Keratinocyte (primary cell): ENCODE measurements around the gene SP5. TPM values are rescaled to one million over a fixed set of nuclear protein-coding genes. Genes with fewer than 3 reads are reported as not detected.

Source experiments
- DNase-seq: peaks from one replicate; pipeline ENCODE4 v3.0.0-alpha.2; 2011; ENCODE audit warnings: low read depth, missing footprints, low spot score
- FAIRE-seq: peaks from 2 replicates; lab custom pipeline; 2011; peaks lifted over from hg19 to GRCh38; lab: Jason Lieb, UNC
- H2AFZ ChIP-seq: 2 replicates; pipeline ENCODE4 v1.6.0; 2012; ENCODE audit warnings: low read length, control low read depth, inconsistent platforms; ENCODE audit not compliant: control insufficient read depth
- H3K27ac ChIP-seq: 2 replicates; pipeline ENCODE4 v1.5.1; 2011; ENCODE audit warnings: low read length; ENCODE audit not compliant: control insufficient read depth, insufficient read depth
- H3K27me3 ChIP-seq: 3 replicates; pipeline ENCODE4 v1.6.0; 2011; ENCODE audit warnings: low read length; ENCODE audit not compliant: control insufficient read depth, insufficient read depth; ENCODE audit errors: extremely low read depth
- H3K36me3 ChIP-seq, 2 experiments: 2 replicates in 1 of 2; 3 replicates in 1 of 2; pipeline ENCODE4 v1.5.1; 2011; ENCODE audit warnings: low read length in 2 of 2, mild to moderate bottlenecking in 1 of 2; ENCODE audit not compliant: control insufficient read depth in 2 of 2, insufficient read depth in 2 of 2; ENCODE audit errors: extremely low read depth in 1 of 2
- H3K4me1 ChIP-seq: 3 replicates; pipeline ENCODE4 v1.5.1; 2011; ENCODE audit warnings: low read length; ENCODE audit not compliant: control insufficient read depth, insufficient read depth; ENCODE audit errors: extremely low read depth
- H3K4me2 ChIP-seq: 3 replicates; pipeline ENCODE4 v1.6.0; 2011; ENCODE audit warnings: low read depth, low read length; ENCODE audit not compliant: control insufficient read depth, insufficient read depth; ENCODE audit errors: extremely low read depth
- H3K4me3 ChIP-seq, 3 experiments: fragments of 200-600 bp in 1 of 3; sonication (generic) in 1 of 3; 2 replicates in 2 of 3; 3 replicates in 1 of 3; pipeline ENCODE4 v1.5.1; 2011 to 2016; ENCODE audit warnings: low read length in 3 of 3, mild to moderate bottlenecking in 3 of 3, control low read depth in 2 of 3, inconsistent platforms in 1 of 3, low read depth in 1 of 3, mixed read lengths in 1 of 3, mixed run types in 1 of 3, moderate library complexity in 1 of 3; ENCODE audit not compliant: control insufficient read depth in 2 of 3, insufficient read depth in 2 of 3; ENCODE audit errors: extremely low read depth in 1 of 3
- H3K79me2 ChIP-seq: 2 replicates; pipeline ENCODE4 v1.6.0; 2012; ENCODE audit warnings: low read length; ENCODE audit not compliant: control insufficient read depth, insufficient read depth
- H3K9ac ChIP-seq: 3 replicates; pipeline ENCODE4 v1.6.0; 2011; ENCODE audit warnings: low read length; ENCODE audit not compliant: control insufficient read depth, insufficient read depth; ENCODE audit errors: extremely low read depth
- H3K9me1 ChIP-seq: 3 replicates; pipeline ENCODE4 v1.6.0; 2011; ENCODE audit warnings: low read length; ENCODE audit not compliant: control insufficient read depth, insufficient read depth; ENCODE audit errors: extremely low read depth
- H3K9me3 ChIP-seq: 2 replicates; pipeline ENCODE4 v1.5.1; 2012; ENCODE audit warnings: low read depth, low read length; ENCODE audit not compliant: control insufficient read depth
- H4K20me1 ChIP-seq: 3 replicates; pipeline ENCODE4 v1.6.0; 2011; ENCODE audit warnings: low read length; ENCODE audit not compliant: control insufficient read depth, insufficient read depth; ENCODE audit errors: extremely low read depth
- EZH2 ChIP-seq: IDR thresholded peaks from one replicate; pipeline ENCODE4 v1.6.1; 2012; ENCODE audit warnings: inconsistent platforms, mild to moderate bottlenecking, low read length, moderate library complexity
- dilution Hi-C: fragments of 300-500 bp; cut with MboI; formaldehyde crosslinking; loops from one replicate; pipeline ENCODE4 v1.7.0; 2020; ENCODE audit warnings: low sequenced_read_pairs; ENCODE audit not compliant: extremely low pct_ligation_motif_present
- polyA plus RNA-seq, 5 experiments: library from polyadenylated mRNA; depleted of rRNA in 3 of 5; stranded (reverse) in 3 of 5; stranded (forward) in 1 of 5; unstranded in 1 of 5; fragments of >200 nt; gene quantifications; 1 replicate in 1 of 5; 2 replicates in 3 of 5; 3 replicates in 1 of 5; pipeline versions ENCODE4 v1.2.1 to v1.2.3, GENCODE V29; 2011 to 2012; ENCODE audit warnings: missing spikeins in 2 of 5, low read depth in 1 of 5, low replicate concordance in 1 of 5
- TF ChIP-seq, protein P1 (sequence below), 3 experiments: IDR thresholded peaks in 1 of 3; conservative IDR thresholded peaks in 1 of 3; optimal IDR thresholded peaks in 1 of 3; 2 replicates in 2 of 3; 3 replicates in 1 of 3; pipeline versions ENCODE3 to v1.5.1; 2011; ENCODE audit warnings: low read length in 3 of 3, mild to moderate bottlenecking in 3 of 3, moderate library complexity in 2 of 3, control low read depth in 1 of 3, inconsistent platforms in 1 of 3; ENCODE audit not compliant: insufficient read depth in 2 of 3; ENCODE audit errors: extremely low read depth in 1 of 3

Gene SP5
- polyA plus RNA-seq, 1 donor (not counting 4 experiments of a cell fraction or from before 2014, with no cell fraction given) = not detected

DNA sequence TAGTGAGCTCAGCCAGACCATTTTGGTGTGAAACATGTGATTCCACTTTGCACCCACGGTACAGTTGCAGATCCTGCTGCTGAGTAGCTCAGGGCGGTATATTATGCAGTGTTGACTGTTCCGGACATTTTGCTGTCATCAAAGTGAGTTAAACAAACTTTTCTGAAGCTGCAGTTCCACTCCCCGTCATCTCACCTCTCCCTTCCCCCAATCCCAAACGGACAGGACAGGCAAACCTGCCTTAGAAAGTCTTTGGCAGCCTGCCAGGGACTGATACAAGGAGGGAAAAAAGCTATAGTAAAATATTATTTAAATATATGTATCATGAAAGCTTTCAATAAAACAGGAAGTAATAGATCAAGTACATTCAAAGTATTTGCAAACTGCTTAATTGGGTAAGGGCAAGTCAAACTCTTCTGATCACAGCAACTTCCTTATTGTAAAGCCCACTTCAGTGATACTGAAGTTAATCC lies 35.5 kb upstream of the SP5 start:
- no peaks in the 10 kb centered on the region for H3K27me3 ChIP-seq
- no peaks in the 10 kb centered on the region for H4K20me1 ChIP-seq
- DNase-seq = no peak
- dilution Hi-C loops = no loop called here
- H3K4me2 ChIP-seq = no peak overlapping the region
- no peaks in the 10 kb centered on the region for H3K4me1 ChIP-seq
- no peak for TF ChIP-seq EZH2
- TF ChIP-seq, protein P1, sequence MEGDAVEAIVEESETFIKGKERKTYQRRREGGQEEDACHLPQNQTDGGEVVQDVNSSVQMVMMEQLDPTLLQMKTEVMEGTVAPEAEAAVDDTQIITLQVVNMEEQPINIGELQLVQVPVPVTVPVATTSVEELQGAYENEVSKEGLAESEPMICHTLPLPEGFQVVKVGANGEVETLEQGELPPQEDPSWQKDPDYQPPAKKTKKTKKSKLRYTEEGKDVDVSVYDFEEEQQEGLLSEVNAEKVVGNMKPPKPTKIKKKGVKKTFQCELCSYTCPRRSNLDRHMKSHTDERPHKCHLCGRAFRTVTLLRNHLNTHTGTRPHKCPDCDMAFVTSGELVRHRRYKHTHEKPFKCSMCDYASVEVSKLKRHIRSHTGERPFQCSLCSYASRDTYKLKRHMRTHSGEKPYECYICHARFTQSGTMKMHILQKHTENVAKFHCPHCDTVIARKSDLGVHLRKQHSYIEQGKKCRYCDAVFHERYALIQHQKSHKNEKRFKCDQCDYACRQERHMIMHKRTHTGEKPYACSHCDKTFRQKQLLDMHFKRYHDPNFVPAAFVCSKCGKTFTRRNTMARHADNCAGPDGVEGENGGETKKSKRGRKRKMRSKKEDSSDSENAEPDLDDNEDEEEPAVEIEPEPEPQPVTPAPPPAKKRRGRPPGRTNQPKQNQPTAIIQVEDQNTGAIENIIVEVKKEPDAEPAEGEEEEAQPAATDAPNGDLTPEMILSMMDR (optimal IDR thresholded peaks at IDR 0.05 in 1 of 3, IDR thresholded peaks at IDR 0.05 in 1 of 3, conservative IDR thresholded peaks at IDR 0.05 in 1 of 3; ENCODE audit: extremely low read depth in 1 of 3, insufficient read depth in 2 of 3, low read length in 3 of 3) = no peak
- H3K79me2 ChIP-seq = no peaks in the 10 kb centered on the region
- H3K27ac ChIP-seq = no peak overlapping the region
- H3K9me3 ChIP-seq = no peaks in the 10 kb centered on the region
- no peak overlapping the region for H3K9ac ChIP-seq
- H3K36me3 ChIP-seq = no peaks in the 10 kb centered on the region
- H3K4me3 ChIP-seq = no peak overlapping the region
- no peak overlapping the region for H2AFZ ChIP-seq
- H3K9me1 ChIP-seq = no peaks in the 10 kb centered on the region
- no peak for FAIRE-seq

DNA sequence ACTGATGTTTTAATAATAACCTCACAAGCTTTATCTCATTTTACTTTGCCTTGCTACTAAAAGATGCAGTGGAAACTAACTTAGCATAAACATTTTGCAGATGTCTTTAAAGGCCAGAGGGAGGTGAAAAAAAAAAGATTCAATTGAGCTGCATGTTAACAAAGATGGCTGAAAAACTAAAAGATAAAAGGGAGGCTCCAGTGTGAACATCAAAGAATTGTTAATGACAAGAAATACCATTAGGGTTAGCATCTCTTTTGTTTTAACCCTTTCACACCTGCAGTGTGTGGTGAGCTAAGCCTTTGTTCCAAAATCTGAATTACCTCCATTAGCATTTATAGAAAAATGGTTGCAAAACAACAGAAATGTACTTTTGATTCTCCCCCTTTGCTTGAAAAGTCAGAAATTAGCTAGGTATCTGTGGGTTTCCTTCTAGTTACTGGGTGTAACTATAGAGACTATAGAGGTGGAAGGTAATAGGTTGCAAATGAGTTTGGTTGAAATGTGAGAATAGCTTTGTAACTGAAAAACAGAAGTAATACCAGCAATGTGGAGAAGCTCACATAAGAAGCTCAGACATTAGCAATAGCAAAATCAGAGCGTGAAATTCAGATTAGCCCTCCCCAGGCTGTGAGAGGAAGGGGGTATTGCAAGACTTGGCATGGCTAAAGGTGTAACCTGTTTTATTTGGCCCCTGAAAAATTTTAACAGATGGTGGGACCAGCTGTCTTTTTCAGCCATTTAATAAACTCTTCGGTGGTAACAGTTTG lies 34.8 kb upstream of the SP5 start:
- no peak overlapping the region for H3K27ac ChIP-seq
- FAIRE-seq (no peak), DNase-seq (no peak)
- no peaks in the 10 kb centered on the region for H4K20me1 ChIP-seq
- H2AFZ ChIP-seq = no peak overlapping the region
- no peaks in the 10 kb centered on the region for H3K9me1 ChIP-seq
- dilution Hi-C loops = no loop called here
- H3K27me3 ChIP-seq = no peaks in the 10 kb centered on the region
- H3K4me1 ChIP-seq = no peaks in the 10 kb centered on the region
- no peaks in the 10 kb centered on the region for H3K79me2 ChIP-seq
- no peak overlapping the region for H3K4me3 ChIP-seq
- H3K36me3 ChIP-seq = no peaks in the 10 kb centered on the region
- no peak overlapping the region for H3K9ac ChIP-seq
- TF ChIP-seq, protein P1 (optimal IDR thresholded peaks at IDR 0.05 in 1 of 3, IDR thresholded peaks at IDR 0.05 in 1 of 3, conservative IDR thresholded peaks at IDR 0.05 in 1 of 3; ENCODE audit: extremely low read depth in 1 of 3, insufficient read depth in 2 of 3, low read length in 3 of 3) = no peak
- no peak for TF ChIP-seq EZH2
- H3K9me3 ChIP-seq = no peaks in the 10 kb centered on the region
- H3K4me2 ChIP-seq = no peak overlapping the region
